Immature natural killer cell (primary cell): ENCODE measurements around the gene YTHDC2. TPM values are rescaled to one million over a fixed set of nuclear protein-coding genes. Genes with fewer than 3 reads are reported as not detected.

Source experiments
- DNase-seq, 3 donors: peaks; one replicate each; pipeline ENCODE4 v3.0.0; 2022; ENCODE audit warnings: mixed read lengths in 1 of 3
- H3K27ac Mint-ChIP-seq, 6 donors: one replicate each; pipeline ENCODE4 v1.8.0; 2020; ENCODE audit warnings: mixed read lengths in 6 of 6, mild to moderate bottlenecking in 5 of 6, inconsistent platforms in 4 of 6, moderate library complexity in 3 of 6
- H3K27me3 Mint-ChIP-seq, 3 donors: one replicate each; pipeline ENCODE4 v1.8.0; 2020 to 2021; ENCODE audit warnings: low read depth in 3 of 3, mild to moderate bottlenecking in 3 of 3, mixed read lengths in 3 of 3, moderate library complexity in 3 of 3, inconsistent platforms in 1 of 3
- H3K36me3 Mint-ChIP-seq, 3 donors: one replicate each; pipeline ENCODE4 v1.8.0; 2020; ENCODE audit warnings: mixed read lengths in 3 of 3, inconsistent platforms in 2 of 3, mild to moderate bottlenecking in 2 of 3
- H3K4me1 Mint-ChIP-seq, 2 donors: one replicate each; pipeline ENCODE4 v1.8.0; 2020; ENCODE audit warnings: inconsistent platforms in 2 of 2, mild to moderate bottlenecking in 2 of 2, mixed read lengths in 2 of 2, moderate library complexity in 1 of 2
- H3K4me3 Mint-ChIP-seq, 5 donors: one replicate each; pipeline ENCODE4 v1.8.0; 2020; ENCODE audit warnings: mild to moderate bottlenecking in 5 of 5, mixed read lengths in 5 of 5, inconsistent platforms in 3 of 5, moderate library complexity in 3 of 5
- H3K9me3 Mint-ChIP-seq, 6 donors: one replicate each; pipeline ENCODE4 v1.8.0; 2020; ENCODE audit warnings: mild to moderate bottlenecking in 6 of 6, mixed read lengths in 6 of 6, inconsistent platforms in 4 of 6, moderate library complexity in 3 of 6
- polyA plus RNA-seq, 3 donors: library from polyadenylated mRNA; unstranded; fragments of 300-500 nt; fragmentation: Illumina TruSeq; gene quantifications; one replicate each; pipeline ENCODE4 v1.2.3, GENCODE V29; 2021

The YTHDC2 gene
- polyA plus RNA-seq, 3 donors from 2014 or later, result 3.9 to 11.3 (median 7.3) TPM

DNA sequence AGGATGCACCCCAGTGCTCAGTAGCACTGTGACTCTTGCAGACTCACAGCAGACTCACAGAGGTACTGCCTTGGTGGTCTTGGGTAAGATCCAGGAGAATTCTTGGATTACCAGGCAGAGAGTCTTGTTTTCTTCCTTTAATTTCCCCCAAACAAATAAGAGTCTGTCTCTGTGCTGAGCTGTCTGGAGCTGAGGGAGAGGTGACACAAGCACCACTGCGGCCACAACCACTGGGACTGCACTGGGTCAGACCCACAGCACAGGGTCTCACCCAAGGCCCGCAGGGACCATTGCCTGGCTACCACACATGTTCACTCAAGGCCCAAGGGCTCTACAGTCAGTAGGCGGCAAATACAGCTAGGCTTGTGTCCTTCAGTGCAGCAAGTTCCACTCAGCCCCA lies 11.4 kb upstream of the YTHDC2 start:
- H3K4me1 Mint-ChIP-seq, result peaks cover under 1 to 2% of the 10 kb centered on the region in 2 donors
- peaks cover 0 to 4% (median 0%) of the 10 kb centered on the region in 6 donors for H3K9me3 Mint-ChIP-seq
- no peak overlapping the region for H3K27ac Mint-ChIP-seq
- H3K27me3 Mint-ChIP-seq, result peaks cover 2 to 11% (median 6%) of the 10 kb centered on the region in 3 donors
- H3K36me3 Mint-ChIP-seq, result no peaks in the 10 kb centered on the region
- DNase-seq, result no peak
- no peak overlapping the region for H3K4me3 Mint-ChIP-seq

GRCh38 chr5:113503146-113503545 lies 10.3 kb upstream of the YTHDC2 start:
- Mint-ChIP-seq H3K36me3 (no peaks in the 10 kb centered on the region), H3K27me3 (peaks cover 2 to 7% (median 6%) of the 10 kb centered on the region in 3 donors), H3K27ac (no peak overlapping the region), H3K9me3 (peaks cover 0 to 4% (median 0%) of the 10 kb centered on the region in 6 donors), H3K4me3 (no peak overlapping the region), H3K4me1 (peaks cover 6 to 13% of the 10 kb centered on the region in 2 donors)
- DNase-seq, result no peak

DNA sequence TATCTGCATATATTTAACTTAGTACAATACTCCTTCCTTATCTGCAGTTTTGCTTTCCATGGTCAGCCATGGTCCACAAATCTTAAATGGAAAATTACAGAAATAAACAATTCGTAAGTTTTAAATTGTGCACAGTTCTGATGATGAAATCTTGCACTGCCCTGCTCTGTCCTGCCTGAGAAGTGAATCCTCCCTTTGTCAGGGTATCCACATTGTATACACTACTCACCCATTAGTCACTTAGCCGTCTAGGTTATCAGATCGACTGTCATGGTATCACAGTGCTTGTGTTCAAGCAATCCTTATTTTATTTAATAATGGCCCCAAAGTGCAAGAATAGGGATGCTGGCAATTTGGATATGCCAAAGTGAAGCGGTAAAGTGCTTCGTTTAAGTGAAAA lies 8.3 kb upstream of the YTHDC2 start:
- Mint-ChIP-seq H3K27ac (no peak overlapping the region), H3K4me1 (peaks cover 6 to 14% of the 10 kb centered on the region in 2 donors), H3K4me3 (no peak overlapping the region), H3K9me3 (peaks cover 0 to 3% (median 0%) of the 10 kb centered on the region in 6 donors), H3K36me3 (no peaks in the 10 kb centered on the region), H3K27me3 (peaks cover 7 to 16% (median 15%) of the 10 kb centered on the region in 3 donors)
- DNase-seq, result no peak

DNA sequence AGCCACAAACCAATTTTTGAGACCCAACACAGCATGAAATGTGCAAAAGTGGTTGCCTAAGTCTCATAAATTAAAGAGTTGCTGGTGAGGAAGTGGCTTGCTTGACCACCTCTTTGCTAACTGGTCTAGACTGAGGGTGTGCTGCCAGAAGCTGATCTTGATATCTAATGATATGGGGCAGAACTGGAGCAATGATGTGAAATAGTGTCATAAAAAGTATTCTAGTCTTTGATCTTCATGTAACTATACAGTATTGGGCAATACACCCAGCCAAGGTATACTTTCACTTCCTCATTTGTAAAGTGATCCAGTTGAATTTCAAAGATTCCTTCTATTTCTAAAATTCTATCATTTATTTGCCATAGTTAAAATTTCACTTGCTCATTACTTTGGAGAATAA lies 5.9 kb upstream of the YTHDC2 start:
- H3K4me1 Mint-ChIP-seq, result peaks cover 7 to 18% of the 10 kb centered on the region in 2 donors
- peak; percentile 24 to 43 (median 28) for DNase-seq
- H3K27me3 Mint-ChIP-seq, result peaks cover 10 to 18% (median 10%) of the 10 kb centered on the region in 3 donors
- no peaks in the 10 kb centered on the region for H3K36me3 Mint-ChIP-seq
- no peak overlapping the region for H3K27ac Mint-ChIP-seq
- no peak overlapping the region for H3K4me3 Mint-ChIP-seq
- no peaks in the 10 kb centered on the region for H3K9me3 Mint-ChIP-seq

GRCh38 chr5:113508756-113509155 lies 4.7 kb upstream of the YTHDC2 start:
- Mint-ChIP-seq H3K27ac (no peak overlapping the region), H3K27me3 (peaks cover 10 to 21% (median 15%) of the 10 kb centered on the region in 3 donors), H3K4me3 (no peak overlapping the region), H3K4me1 (peaks cover 15 to 28% of the 10 kb centered on the region in 2 donors), H3K36me3 (no peaks in the 10 kb centered on the region), H3K9me3 (no peaks in the 10 kb centered on the region)
- no peak for DNase-seq

GRCh38 chr5:113510836-113511451 lies 2.5 kb upstream of the YTHDC2 start:
- H3K36me3 Mint-ChIP-seq, result no peaks in the 10 kb centered on the region

DNA sequence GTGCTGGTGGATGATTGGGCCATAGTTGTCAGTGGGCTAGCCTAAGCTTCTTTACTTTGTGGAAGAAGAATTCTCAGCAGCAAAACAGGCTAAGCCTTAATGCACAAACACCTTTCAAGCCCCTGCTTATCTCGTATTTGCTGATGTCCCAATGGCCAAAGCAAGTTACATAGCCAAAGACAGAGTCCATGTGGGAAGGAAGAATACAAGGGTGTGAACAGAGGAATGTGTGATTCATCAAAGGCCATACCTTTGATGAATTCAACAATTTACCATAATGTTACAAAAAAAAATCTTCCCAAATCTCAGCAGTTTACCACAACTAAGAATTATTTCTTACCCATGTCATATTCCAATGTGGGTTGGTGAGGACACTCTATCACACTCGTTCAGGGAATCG lies 1.2 kb upstream of the YTHDC2 start:
- Mint-ChIP-seq H3K9me3 (no peaks in the 10 kb centered on the region), H3K27me3 (peaks cover 10 to 17% (median 15%) of the 10 kb centered on the region in 3 donors), H3K27ac (peak overlapping the region in 2 of 6 donors; percentile 5 to 91), H3K36me3 (peaks cover 0 to 2% (median 2%) of the 10 kb centered on the region in 3 donors), H3K4me3 (peak overlapping the region; percentile 6 to 98 (median 15)), H3K4me1 (peaks cover 32 to 56% of the 10 kb centered on the region in 2 donors)
- no peak for DNase-seq

More at GRCh38 chr5:113510836-113511451, 2.5 kb upstream of the YTHDC2 start:
- Mint-ChIP-seq H3K4me1 (peaks cover 30 to 48% of the 10 kb centered on the region in 2 donors), H3K27me3 (peaks cover 10 to 20% (median 15%) of the 10 kb centered on the region in 3 donors), H3K4me3 (no peak overlapping the region), H3K9me3 (no peaks in the 10 kb centered on the region), H3K27ac (no peak overlapping the region)
- DNase-seq, result no peak

- peaks cover 6 to 13% (median 10%) of the 10 kb centered on the region in 3 donors for H3K27me3 Mint-ChIP-seq
- H3K4me1 Mint-ChIP-seq, result peaks cover 29 to 49% of the 10 kb centered on the region in 2 donors
- no peaks in the 10 kb centered on the region for H3K9me3 Mint-ChIP-seq
- peak overlapping the region; percentile 93 to 98 (median 94) for H3K4me3 Mint-ChIP-seq
- peak overlapping the region; percentile 91 to 97 (median 96) for H3K27ac Mint-ChIP-seq
- H3K36me3 Mint-ChIP-seq, result peaks cover 0 to 4% (median 3%) of the 10 kb centered on the region in 3 donors
- no peak for DNase-seq
These were observed 768 bp downstream of the YTHDC2 start for GRCh38 chr5:113514289-113514635.

DNA sequence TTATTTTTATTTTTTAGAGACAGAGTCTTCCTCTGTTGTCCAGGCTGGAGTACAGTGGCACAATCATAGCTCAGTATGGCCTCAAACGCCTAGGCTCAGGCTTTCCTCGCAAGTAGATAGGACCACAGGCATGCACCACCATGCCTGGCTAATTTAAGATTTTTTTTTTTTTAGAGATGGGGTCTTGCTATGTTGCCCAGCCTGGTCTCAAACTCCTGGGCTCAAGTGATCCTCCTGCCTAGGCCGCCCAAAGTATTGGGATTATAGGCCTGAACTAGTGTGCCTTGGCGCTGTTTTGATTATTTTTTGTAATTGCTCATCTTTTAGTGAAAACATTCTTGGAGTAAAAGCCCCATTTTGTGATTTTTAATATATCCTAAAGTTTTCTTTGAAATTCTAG lies 5.4 kb downstream of the YTHDC2 start:
- peaks cover 27 to 55% of the 10 kb centered on the region in 2 donors for H3K4me1 Mint-ChIP-seq
- DNase-seq, result no peak
- no peak overlapping the region for H3K4me3 Mint-ChIP-seq
- H3K27me3 Mint-ChIP-seq, result no peaks in the 10 kb centered on the region
- H3K27ac Mint-ChIP-seq, result no peak overlapping the region
- peaks cover 9 to 15% (median 14%) of the 10 kb centered on the region in 3 donors for H3K36me3 Mint-ChIP-seq
- H3K9me3 Mint-ChIP-seq, result no peaks in the 10 kb centered on the region

GRCh38 chr5:113519412-113519811 lies 5.9 kb downstream of the YTHDC2 start:
- H3K27me3 Mint-ChIP-seq, result no peaks in the 10 kb centered on the region
- H3K36me3 Mint-ChIP-seq, result peaks cover 9 to 15% (median 14%) of the 10 kb centered on the region in 3 donors
- H3K9me3 Mint-ChIP-seq, result no peaks in the 10 kb centered on the region
- H3K27ac Mint-ChIP-seq, result no peak overlapping the region
- no peak for DNase-seq
- H3K4me3 Mint-ChIP-seq, result no peak overlapping the region
- peaks cover 27 to 55% of the 10 kb centered on the region in 2 donors for H3K4me1 Mint-ChIP-seq

DNA sequence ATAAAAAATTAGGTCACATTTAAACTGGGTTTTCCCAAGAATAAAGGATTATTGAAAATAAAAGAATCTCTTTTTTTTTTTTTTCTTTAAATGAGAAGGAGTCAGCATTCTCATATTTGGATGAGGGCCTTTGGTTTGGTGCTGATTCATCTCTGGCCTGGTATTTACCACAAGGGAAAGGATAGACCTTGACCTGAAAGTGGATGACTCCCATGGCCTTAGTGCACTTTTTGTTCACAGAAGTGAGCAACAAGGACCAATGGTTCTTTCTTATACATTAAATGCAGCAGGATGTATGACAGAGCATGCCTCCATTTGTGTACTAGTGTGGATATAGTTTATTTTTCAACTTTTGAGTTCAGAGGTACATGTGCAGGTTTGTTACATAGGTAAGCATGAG lies 6.9 kb downstream of the YTHDC2 start:
- Mint-ChIP-seq H3K27ac (peak overlapping the region in 1 of 6 donors; percentile 12), H3K36me3 (peaks cover 9 to 15% (median 14%) of the 10 kb centered on the region in 3 donors), H3K4me3 (no peak overlapping the region), H3K27me3 (no peaks in the 10 kb centered on the region), H3K4me1 (peaks cover 25 to 55% of the 10 kb centered on the region in 2 donors), H3K9me3 (no peaks in the 10 kb centered on the region)
- DNase-seq, result no peak

- Mint-ChIP-seq H3K36me3 (peaks cover 9 to 15% (median 14%) of the 10 kb centered on the region in 3 donors), H3K4me1 (peaks cover 21 to 55% of the 10 kb centered on the region in 2 donors), H3K27me3 (no peaks in the 10 kb centered on the region), H3K27ac (peak overlapping the region in 1 of 6 donors; percentile 19), H3K9me3 (no peaks in the 10 kb centered on the region), H3K4me3 (no peak overlapping the region)
- DNase-seq, result no peak
These were observed 7.4 kb downstream of the YTHDC2 start for GRCh38 chr5:113520899-113521298.

DNA sequence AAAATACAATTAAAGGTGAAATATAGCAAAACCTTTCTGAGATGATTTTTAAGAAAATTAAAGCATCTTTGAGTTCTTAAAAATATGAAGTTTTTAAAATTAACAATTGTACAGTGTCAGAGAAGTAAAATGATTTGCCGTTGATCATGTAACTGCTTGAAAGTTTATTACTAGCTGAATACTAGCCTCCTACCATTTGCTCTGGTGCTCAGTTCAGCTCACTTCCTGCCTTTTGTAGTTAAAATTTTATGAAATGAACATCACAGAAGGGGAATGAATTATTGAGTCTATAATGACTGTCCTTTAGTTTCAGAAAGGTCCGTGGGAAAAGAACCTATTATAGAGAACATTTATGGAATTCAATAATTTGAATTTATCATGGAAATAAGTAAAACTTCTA lies 9.7 kb downstream of the YTHDC2 start:
- Mint-ChIP-seq H3K27ac (no peak overlapping the region), H3K36me3 (peaks cover 6 to 18% (median 14%) of the 10 kb centered on the region in 3 donors), H3K27me3 (no peaks in the 10 kb centered on the region), H3K9me3 (no peaks in the 10 kb centered on the region), H3K4me3 (no peak overlapping the region), H3K4me1 (peaks cover 15 to 43% of the 10 kb centered on the region in 2 donors)
- no peak for DNase-seq

DNA sequence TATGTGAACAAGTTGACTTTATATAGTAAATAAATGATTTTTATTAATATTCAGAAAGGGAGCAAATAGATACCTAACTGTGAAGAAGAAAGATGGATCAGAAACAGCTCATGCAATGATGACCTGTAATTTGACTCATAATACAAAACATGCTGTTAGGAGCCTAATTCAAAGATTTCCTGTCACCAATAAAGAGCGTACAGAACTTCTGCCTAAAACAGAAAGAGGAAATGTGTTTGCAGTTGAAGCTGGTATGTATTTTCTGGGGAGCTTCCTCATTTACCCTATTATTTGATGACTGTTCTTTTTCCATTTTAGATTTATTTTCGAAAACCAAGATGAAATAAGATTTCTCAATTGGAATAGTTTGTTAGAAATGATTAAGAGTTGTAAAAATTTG lies 11.4 kb downstream of the YTHDC2 start:
- DNase-seq, result no peak
- H3K36me3 Mint-ChIP-seq, result peaks cover 6 to 17% (median 15%) of the 10 kb centered on the region in 3 donors
- peak overlapping the region in 3 of 6 donors; percentile 17 to 48 (median 24) for H3K27ac Mint-ChIP-seq
- no peaks in the 10 kb centered on the region for H3K27me3 Mint-ChIP-seq
- H3K4me1 Mint-ChIP-seq, result peaks cover 13 to 43% of the 10 kb centered on the region in 2 donors
- H3K4me3 Mint-ChIP-seq, result peak overlapping the region in 1 of 5 donors; percentile 11
- H3K9me3 Mint-ChIP-seq, result no peaks in the 10 kb centered on the region
